Epithelial cell of proximal tubule (primary cell): ENCODE data around the gene TSPAN15. TPM values are rescaled to one million over a fixed set of nuclear protein-coding genes. Genes with fewer than 3 reads are reported as not detected.

Experiments
- DNase-seq: peaks from one replicate; pipeline ENCODE4 v3.0.0-alpha.2; 2011; ENCODE audit warnings: low read depth
- H3K4me3 ChIP-seq: 2 replicates; pipeline ENCODE4 v1.5.1; 2011; ENCODE audit warnings: low read depth, mild to moderate bottlenecking, low read length
- CTCF ChIP-seq: conservative IDR thresholded peaks from 2 replicates; pipeline ENCODE4 v1.5.1; 2012; ENCODE audit warnings: low read depth, mild to moderate bottlenecking, low read length
- total RNA-seq: library from RNA; depleted of rRNA; stranded (reverse); fragments of >200 nt; gene quantifications from 2 replicates; pipeline ENCODE4 v1.2.3, GENCODE V29; 2015

TSPAN15 gene
- total RNA-seq, 1 donor from 2014 or later: 28.6 TPM

DNA sequence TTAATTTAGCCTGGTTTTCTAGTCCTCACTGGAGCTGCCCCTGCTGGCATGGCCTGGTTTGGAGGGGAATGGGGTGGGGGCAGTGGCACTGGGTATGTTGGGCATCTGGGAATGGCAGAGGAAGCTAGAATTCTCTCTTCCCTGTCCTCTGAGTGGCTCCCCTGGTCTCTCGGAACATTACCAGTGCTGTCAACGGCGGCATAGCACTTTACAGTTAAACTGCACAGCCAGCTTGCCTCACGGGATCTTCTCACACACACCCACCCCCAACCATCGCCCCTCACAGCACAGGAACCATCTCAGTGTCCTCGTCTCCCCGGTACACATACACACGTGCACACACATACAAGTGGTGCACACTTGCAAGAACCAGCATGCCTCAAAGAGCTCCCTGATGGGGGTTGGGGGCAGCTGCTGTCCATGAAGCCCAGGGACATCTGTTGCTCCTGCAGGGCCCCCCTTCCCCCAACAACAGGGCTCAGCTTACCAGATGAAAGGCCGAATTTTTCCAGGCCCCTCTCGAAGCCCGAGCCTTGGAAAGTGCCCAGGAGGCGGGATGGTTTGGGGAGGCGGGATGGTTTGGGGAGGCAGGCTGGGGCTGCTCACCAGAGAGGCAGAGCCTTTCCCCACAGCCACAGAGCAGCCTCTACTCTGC, 41.0 kb downstream of the TSPAN15 start:
- H3K4me3 ChIP-seq: no peak overlapping the region
- no peak for DNase-seq
- no peak for TF ChIP-seq CTCF

- no peak for DNase-seq
- no peak overlapping the region for H3K4me3 ChIP-seq
- no peak for TF ChIP-seq CTCF
Observed at GRCh38 chr10:69492746-69493462, 41.6 kb downstream of the TSPAN15 start.

DNA sequence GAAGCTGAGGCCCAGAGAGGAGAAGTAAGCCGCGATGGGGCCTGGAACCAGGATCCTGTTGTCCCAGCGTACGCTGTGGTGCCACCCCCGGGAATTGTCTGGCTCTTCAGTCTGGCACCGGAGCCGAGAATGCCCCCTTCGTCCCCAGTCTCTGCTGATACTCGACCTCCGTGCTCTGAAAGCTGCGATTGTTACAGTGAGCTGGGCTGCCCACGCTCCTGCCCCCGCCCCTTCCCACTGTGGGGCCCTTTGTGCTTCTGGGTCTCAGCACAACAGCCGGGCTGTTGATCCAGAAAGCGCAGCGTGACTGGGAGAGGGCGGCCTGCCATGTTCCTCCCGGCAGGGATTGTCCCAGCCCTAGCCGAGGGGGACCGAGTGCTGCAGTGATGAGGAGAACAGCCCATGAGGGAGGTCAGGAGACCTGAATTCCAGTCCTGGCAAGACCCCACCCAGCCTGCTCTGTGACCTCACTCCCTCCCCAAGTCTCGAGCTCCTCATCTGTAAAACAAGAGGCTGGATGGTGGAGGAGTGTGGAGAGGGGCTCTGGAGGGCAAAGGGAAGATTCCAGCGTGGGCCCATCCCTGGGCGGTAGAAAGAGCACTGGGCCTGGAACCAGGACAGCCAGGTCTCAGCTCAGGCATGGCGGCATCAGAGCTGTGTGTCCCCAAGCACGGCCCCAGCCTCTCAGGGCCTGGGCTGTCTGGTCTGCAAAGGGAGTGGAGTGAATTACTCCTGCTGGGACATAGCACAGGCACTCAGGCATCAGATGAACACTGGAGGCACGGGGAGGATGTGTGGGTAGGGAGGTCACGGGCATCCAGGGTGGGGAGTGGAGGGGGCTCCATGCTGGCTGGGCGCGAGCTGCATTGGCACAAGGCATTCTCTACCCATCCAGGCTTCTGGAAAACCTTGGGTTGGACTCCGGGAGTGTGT, 43.6 kb downstream of the TSPAN15 start:
- DNase-seq: no peak
- no peak overlapping the region for H3K4me3 ChIP-seq
- no peak for TF ChIP-seq CTCF

DNA sequence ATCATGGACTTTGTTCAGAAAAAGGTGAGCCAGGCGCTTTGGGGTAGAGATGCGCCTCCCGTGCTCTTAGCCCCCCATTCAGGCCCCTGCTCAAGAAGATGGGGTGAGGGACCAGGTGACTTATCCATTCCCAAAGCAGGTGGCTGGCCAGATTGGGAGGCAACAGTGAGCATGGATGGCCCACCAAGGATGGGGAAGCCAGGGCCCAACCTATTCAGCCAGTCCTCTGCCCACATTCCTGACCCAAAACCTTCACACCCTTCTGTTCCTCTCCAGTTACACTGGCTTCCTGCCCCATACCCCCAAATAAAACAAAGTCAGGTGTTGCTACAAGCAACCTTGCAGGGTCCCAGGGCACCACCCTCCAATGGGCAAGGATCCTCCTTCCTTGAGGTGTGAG, 44.4 kb downstream of the TSPAN15 start:
- no peak for DNase-seq
- TF ChIP-seq CTCF: no peak
- no peak overlapping the region for H3K4me3 ChIP-seq

- H3K4me3 ChIP-seq: no peak overlapping the region
- no peak for TF ChIP-seq CTCF
- DNase-seq: no peak
Observed at GRCh38 chr10:69496352-69497230, 45.3 kb downstream of the TSPAN15 start.

DNA sequence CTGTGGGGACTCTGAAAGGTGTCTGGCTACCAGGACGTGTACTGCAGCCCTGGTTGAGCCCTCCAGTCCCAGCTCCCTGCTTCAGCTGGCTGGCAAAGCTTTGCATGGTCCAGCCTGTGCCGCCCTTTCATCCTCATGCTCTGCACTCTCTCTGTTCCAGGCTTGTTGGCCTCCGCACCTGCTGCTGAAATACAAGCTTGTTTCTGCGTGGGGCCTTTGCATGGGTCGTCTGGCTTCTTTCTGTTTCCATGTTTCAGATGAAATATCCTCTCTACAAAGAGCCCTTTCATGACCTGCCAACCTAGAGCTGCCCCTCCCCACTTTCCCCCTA, 45.9 kb downstream of the TSPAN15 start:
- no peak for DNase-seq
- TF ChIP-seq CTCF: no peak
- no peak overlapping the region for H3K4me3 ChIP-seq
